SK-N-SH (cell line): ENCODE measurements around the gene DNAJA1. TPM values are rescaled to one million over a fixed set of nuclear protein-coding genes. Genes with fewer than 3 reads are reported as not detected.
"Not testable (repeated sequence)": the region's sequence is repeated elsewhere in the genome, so short reads cannot be mapped to it uniquely, and the experiment has no call there.

Experiments
- CTCF ChIA-PET: fragments of 300-600, 350-600 bp; formaldehyde crosslinking; extraction: SDS; loops from one replicate; lab custom pipeline; 2021; lab: Yijun Ruan, JAX
- POLR2A ChIA-PET: fragments of 350-600 bp; sonication (Branson Sonifier 250); formaldehyde crosslinking; extraction: SDS; loops from one replicate; lab custom pipeline; 2020; ENCODE audit warnings: antibody characterized with exemption, inconsistent platforms; lab: Yijun Ruan, JAX
- DNase-seq: peaks from one replicate; pipeline ENCODE4 v3.0.0; 2012
- H2AFZ ChIP-seq: fragments of 200-600 bp; sonication (generic); 2 replicates; pipeline ENCODE4 v1.8.1; 2016; ENCODE audit warnings: antibody characterized with exemption, mild to moderate bottlenecking, low read depth
- H3F3A ChIP-seq: fragments of 200-600 bp; sonication (generic); replicated peaks from 2 replicates; pipeline ENCODE3; 2016; ENCODE audit warnings: antibody characterized with exemption, mild to moderate bottlenecking; ENCODE audit not compliant: insufficient read depth
- H3K27ac ChIP-seq, 2 experiments: fragments of 200-500 bp in 1 of 2; fragments of 200-600 bp in 1 of 2; sonication (Bioruptor generic) in 1 of 2; sonication (generic), shearing (Covaris generic) in 1 of 2; 2 replicates each; pipeline versions ENCODE4 v1.5.1 to v1.6.1; 2014 to 2016; ENCODE audit warnings: low read depth in 2 of 2, inconsistent platforms in 1 of 2, low read length in 1 of 2, mild to moderate bottlenecking in 1 of 2, mixed read lengths in 1 of 2
- H3K27me3 ChIP-seq: fragments of 200-600 bp; sonication (generic), shearing (Covaris generic); 2 replicates; pipeline ENCODE4 v1.6.1; 2016; ENCODE audit warnings: mixed run types; ENCODE audit not compliant: insufficient read depth
- H3K36me3 ChIP-seq, 2 experiments: fragments of 200-500 bp in 1 of 2; fragments of 200-600 bp in 1 of 2; sonication (Bioruptor generic) in 1 of 2; sonication (generic) in 1 of 2; replicated peaks in 1 of 2; 2 replicates each; pipeline versions ENCODE3 to v1.5.1; 2014 to 2016; ENCODE audit warnings: low read length in 1 of 2, mild to moderate bottlenecking in 1 of 2; ENCODE audit not compliant: insufficient read depth in 2 of 2, control insufficient read depth in 1 of 2
- H3K4me1 ChIP-seq, 2 experiments: fragments of 200-500 bp in 1 of 2; fragments of 200-600 bp in 1 of 2; sonication (Bioruptor generic) in 1 of 2; sonication (generic), shearing (Covaris generic) in 1 of 2; 2 replicates each; pipeline versions ENCODE4 v1.5.1 to v1.6.1; 2014 to 2016; ENCODE audit warnings: low read depth in 1 of 2, low read length in 1 of 2, mixed run types in 1 of 2; ENCODE audit not compliant: insufficient read depth in 2 of 2, control insufficient read depth in 1 of 2
- H3K4me2 ChIP-seq: fragments of 200-600 bp; sonication (generic), shearing (Covaris generic); 2 replicates; pipeline ENCODE4 v1.6.1; 2017; ENCODE audit warnings: mixed run types
- H3K4me3 ChIP-seq, 2 experiments: fragments of 200-500 bp in 1 of 2; fragments of 200-600 bp in 1 of 2; sonication (Bioruptor generic) in 1 of 2; sonication (generic), shearing (Covaris generic) in 1 of 2; 2 replicates each; pipeline versions ENCODE4 v1.5.1 to v1.8.1; 2014 to 2016; ENCODE audit warnings: low read depth in 2 of 2, inconsistent platforms in 1 of 2, low read length in 1 of 2, mild to moderate bottlenecking in 1 of 2, mixed read lengths in 1 of 2, moderate library complexity in 1 of 2
- H3K79me2 ChIP-seq: fragments of 200-600 bp; sonication (generic); 2 replicates; pipeline ENCODE4 v1.8.1; 2017; ENCODE audit warnings: mild to moderate bottlenecking; ENCODE audit not compliant: insufficient read depth
- H3K9ac ChIP-seq: fragments of 200-600 bp; sonication (generic); 2 replicates; pipeline ENCODE4 v1.6.1; 2017; ENCODE audit warnings: mixed run types
- H3K9me2 ChIP-seq: fragments of 200-600 bp; sonication (generic); 2 replicates; pipeline ENCODE4 v1.6.1; 2017; ENCODE audit warnings: mixed run types
- H3K9me3 ChIP-seq: fragments of 200-600 bp; sonication (generic); 2 replicates; pipeline ENCODE4 v1.6.1; 2017; ENCODE audit warnings: mixed run types, mild to moderate bottlenecking, moderate library complexity
- H4K20me1 ChIP-seq: fragments of 200-600 bp; sonication (generic); 2 replicates; pipeline ENCODE4 v1.6.1; 2017; ENCODE audit warnings: mild to moderate bottlenecking, mixed run types; ENCODE audit not compliant: insufficient read depth
- FOSL2 ChIP-seq: IDR thresholded peaks from 2 replicates; pipeline ENCODE4 v1.4.0; 2012; ENCODE audit warnings: low read depth, mild to moderate bottlenecking, moderate library complexity, borderline replicate concordance
- JUND ChIP-seq: IDR thresholded peaks from 2 replicates; pipeline ENCODE4 v1.4.0; 2012
- YY1 ChIP-seq: IDR thresholded peaks from 2 replicates; pipeline ENCODE4 v1.4.0; 2012; ENCODE audit warnings: low read depth, mild to moderate bottlenecking
- WGBS: methylation state at CpG from one replicate; pipeline ENCODE4 v1.1.6; 2017; ENCODE audit warnings: low lambda C conversion rate; 5-methylcytosine and 5-hydroxymethylcytosine counted together
- polyA plus RNA-seq, 3 experiments: library from polyadenylated mRNA; depleted of rRNA; stranded (reverse); fragments of >200 nt; gene quantifications; 2 replicates each; pipeline ENCODE4 v1.2.3, GENCODE V29; 2012
- TF ChIP-seq, protein P1 (sequence below): IDR thresholded peaks from 2 replicates; pipeline ENCODE4 v1.6.1; 2012; ENCODE audit warnings: mild to moderate bottlenecking, low read depth, low read length, moderate library complexity
- TF ChIP-seq, protein P2 (sequence below): IDR thresholded peaks from 2 replicates; pipeline ENCODE4 v1.4.0; 2012; ENCODE audit warnings: low read depth
- TF ChIP-seq, protein P3 (sequence below): fragments of 200-600 bp; sonication (generic); IDR thresholded peaks from 2 replicates; pipeline ENCODE4 v1.6.1; 2017; ENCODE audit warnings: antibody characterized with exemption, mild to moderate bottlenecking, moderate library complexity

Gene DNAJA1
- polyA plus RNA-seq, 1 of the 3 experiments (the other 2 are of a cell fraction) = 103 TPM

DNA sequence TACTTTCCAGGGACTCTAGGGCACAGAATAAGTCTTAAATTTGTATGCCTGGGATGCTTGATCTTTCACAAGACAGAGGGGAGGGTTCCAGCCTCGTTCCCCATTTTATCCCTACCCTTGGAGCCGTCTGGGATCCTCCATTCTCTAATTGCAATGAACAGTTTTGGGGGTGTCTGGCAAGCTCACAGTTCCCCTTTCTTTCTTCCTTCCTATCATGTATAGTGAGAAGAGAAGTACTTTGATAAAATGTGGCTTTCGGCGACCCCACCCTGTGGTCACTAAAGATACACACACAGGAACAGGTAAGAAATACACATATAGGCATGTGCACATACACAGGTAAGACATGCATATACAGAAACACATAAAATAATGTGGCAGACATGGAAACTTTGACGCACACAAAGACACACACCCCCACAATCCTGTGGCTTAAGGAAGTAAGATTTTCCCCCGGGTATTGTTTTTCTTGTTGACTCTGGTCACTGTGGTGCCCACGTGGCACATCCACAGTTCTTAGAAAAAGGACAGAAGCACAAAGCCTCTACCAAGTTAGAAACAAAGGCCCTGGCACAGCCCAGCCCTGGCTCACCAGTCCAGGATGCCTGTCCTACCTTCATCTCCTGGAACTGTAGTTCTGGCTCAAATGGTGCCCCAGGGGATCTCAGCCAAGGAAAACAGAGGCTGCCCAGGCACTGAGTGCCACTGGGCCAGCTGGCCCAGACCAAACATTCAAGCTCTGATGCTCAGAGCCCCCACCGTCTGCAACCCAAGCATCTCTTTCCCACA lies 57.7 kb downstream of the DNAJA1 start (continued):
- TF ChIP-seq, protein P1, sequence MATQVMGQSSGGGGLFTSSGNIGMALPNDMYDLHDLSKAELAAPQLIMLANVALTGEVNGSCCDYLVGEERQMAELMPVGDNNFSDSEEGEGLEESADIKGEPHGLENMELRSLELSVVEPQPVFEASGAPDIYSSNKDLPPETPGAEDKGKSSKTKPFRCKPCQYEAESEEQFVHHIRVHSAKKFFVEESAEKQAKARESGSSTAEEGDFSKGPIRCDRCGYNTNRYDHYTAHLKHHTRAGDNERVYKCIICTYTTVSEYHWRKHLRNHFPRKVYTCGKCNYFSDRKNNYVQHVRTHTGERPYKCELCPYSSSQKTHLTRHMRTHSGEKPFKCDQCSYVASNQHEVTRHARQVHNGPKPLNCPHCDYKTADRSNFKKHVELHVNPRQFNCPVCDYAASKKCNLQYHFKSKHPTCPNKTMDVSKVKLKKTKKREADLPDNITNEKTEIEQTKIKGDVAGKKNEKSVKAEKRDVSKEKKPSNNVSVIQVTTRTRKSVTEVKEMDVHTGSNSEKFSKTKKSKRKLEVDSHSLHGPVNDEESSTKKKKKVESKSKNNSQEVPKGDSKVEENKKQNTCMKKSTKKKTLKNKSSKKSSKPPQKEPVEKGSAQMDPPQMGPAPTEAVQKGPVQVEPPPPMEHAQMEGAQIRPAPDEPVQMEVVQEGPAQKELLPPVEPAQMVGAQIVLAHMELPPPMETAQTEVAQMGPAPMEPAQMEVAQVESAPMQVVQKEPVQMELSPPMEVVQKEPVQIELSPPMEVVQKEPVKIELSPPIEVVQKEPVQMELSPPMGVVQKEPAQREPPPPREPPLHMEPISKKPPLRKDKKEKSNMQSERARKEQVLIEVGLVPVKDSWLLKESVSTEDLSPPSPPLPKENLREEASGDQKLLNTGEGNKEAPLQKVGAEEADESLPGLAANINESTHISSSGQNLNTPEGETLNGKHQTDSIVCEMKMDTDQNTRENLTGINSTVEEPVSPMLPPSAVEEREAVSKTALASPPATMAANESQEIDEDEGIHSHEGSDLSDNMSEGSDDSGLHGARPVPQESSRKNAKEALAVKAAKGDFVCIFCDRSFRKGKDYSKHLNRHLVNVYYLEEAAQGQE = no peak
- TF ChIP-seq, protein P2, sequence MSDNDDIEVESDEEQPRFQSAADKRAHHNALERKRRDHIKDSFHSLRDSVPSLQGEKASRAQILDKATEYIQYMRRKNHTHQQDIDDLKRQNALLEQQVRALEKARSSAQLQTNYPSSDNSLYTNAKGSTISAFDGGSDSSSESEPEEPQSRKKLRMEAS = no peak
- TF ChIP-seq JUND (no peak), FOSL2 (no peak), YY1 (no peak)
- TF ChIP-seq, protein P3, sequence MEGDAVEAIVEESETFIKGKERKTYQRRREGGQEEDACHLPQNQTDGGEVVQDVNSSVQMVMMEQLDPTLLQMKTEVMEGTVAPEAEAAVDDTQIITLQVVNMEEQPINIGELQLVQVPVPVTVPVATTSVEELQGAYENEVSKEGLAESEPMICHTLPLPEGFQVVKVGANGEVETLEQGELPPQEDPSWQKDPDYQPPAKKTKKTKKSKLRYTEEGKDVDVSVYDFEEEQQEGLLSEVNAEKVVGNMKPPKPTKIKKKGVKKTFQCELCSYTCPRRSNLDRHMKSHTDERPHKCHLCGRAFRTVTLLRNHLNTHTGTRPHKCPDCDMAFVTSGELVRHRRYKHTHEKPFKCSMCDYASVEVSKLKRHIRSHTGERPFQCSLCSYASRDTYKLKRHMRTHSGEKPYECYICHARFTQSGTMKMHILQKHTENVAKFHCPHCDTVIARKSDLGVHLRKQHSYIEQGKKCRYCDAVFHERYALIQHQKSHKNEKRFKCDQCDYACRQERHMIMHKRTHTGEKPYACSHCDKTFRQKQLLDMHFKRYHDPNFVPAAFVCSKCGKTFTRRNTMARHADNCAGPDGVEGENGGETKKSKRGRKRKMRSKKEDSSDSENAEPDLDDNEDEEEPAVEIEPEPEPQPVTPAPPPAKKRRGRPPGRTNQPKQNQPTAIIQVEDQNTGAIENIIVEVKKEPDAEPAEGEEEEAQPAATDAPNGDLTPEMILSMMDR = no peak

DNA sequence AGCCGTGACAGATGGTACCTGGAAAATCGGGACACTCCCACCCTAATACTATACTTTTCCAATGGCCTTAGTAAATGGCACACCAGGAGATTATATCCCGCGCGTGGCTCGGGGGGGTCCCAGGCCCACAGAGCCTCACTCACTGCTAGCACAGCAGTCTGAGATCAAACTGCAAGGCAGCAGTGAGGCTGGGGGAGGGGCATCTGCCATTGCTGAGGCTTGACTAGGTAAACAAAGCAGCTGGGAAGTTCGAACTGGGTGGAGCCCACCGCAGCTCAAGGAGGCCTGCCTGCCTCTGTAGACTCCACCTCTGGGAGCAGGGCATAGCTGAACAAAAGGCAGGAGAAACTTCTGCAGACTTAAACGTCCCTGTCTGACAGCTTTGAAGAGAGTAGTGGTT lies 60.6 kb downstream of the DNAJA1 start:
- DNase-seq, H3K9me2 ChIP-seq, H3K27ac ChIP-seq, H3K4me3 ChIP-seq, CTCF ChIA-PET, H3K4me1 ChIP-seq, H3K79me2 ChIP-seq, H3F3A ChIP-seq, H4K20me1 ChIP-seq, H3K4me2 ChIP-seq, POLR2A ChIA-PET, H3K9me3 ChIP-seq, H3K27me3 ChIP-seq, H2AFZ ChIP-seq, H3K36me3 ChIP-seq, H3K9ac ChIP-seq: not testable (repeated sequence)
- WGBS = 65% methylated on average over 7 of the region's 9 CpGs

Other genes with a start within 250 kb of the DNAJA1 start
- not detected in 2 replicates for gene TMEM215, start 241.7 kb upstream of the DNAJA1 start, polyA plus RNA-seq (2012; rRNA removed)
- gene APTX, start 23.6 kb upstream of the DNAJA1 start, polyA plus RNA-seq (2012; rRNA removed) = 30.7 and 36.5 TPM in 2 replicates
- gene SMU1, start 51.4 kb downstream of the DNAJA1 start, polyA plus RNA-seq (2012; rRNA removed) = 9.8 and 12.4 TPM in 2 replicates
- gene B4GALT1, start 142.1 kb downstream of the DNAJA1 start, polyA plus RNA-seq (2012; rRNA removed) = 36.2 and 36.3 TPM in 2 replicates
- gene SPINK4, start 214.9 kb downstream of the DNAJA1 start, polyA plus RNA-seq (2012; rRNA removed) = not detected in 2 replicates
- 40.0 and 49.9 TPM in 2 replicates for gene BAG1, start 239.4 kb downstream of the DNAJA1 start, polyA plus RNA-seq (2012; rRNA removed)
- 88.3 and 112 TPM in 2 replicates for gene CHMP5, start 239.8 kb downstream of the DNAJA1 start, polyA plus RNA-seq (2012; rRNA removed)